DMS 273 (cell line): ENCODE measurements around the gene TP63.
A peak's percentile ranks its signal among the peaks of the same experiment; 100 is the strongest.
"Not testable (repeated sequence)": the region's sequence is repeated elsewhere in the genome, so short reads cannot be mapped to it uniquely, and the experiment has no call there.

Experiments
- DNase-seq: peaks from one replicate; lab custom pipeline; 2025; ENCODE audit not compliant: unreplicated experiment; lab: John Stamatoyannopoulos, UW

TP63 gene

GRCh38 chr3:189631373-189631408 is at the start of gene TP63:
Gene TP63 (plus strand): TSS chr3:189631389. CDS start chr3:189631516, 127 bp downstream.
- DNase-seq: no peak

GRCh38 chr3:189582179-189582578 is 49.0 kb upstream of the TP63 start:
- no peak for DNase-seq

- DNase-seq: no peak
These were observed 46.5 kb upstream of the TP63 start for GRCh38 chr3:189584645-189585044.

- no peak for DNase-seq
These were observed 44.1 kb upstream of the TP63 start for GRCh38 chr3:189586941-189587663.

GRCh38 chr3:189587664-189588040 is 43.5 kb upstream of the TP63 start:
- no peak for DNase-seq

GRCh38 chr3:189588070-189588469 is 43.1 kb upstream of the TP63 start:
- no peak for DNase-seq

GRCh38 chr3:189588475-189589178 is 42.6 kb upstream of the TP63 start:
- DNase-seq: no peak

- no peak for DNase-seq
These were observed 42.0 kb upstream of the TP63 start for GRCh38 chr3:189589179-189589569.

- no peak for DNase-seq
These were observed 41.0 kb upstream of the TP63 start for GRCh38 chr3:189590223-189590622.

- DNase-seq: no peak
These were observed 37.6 kb upstream of the TP63 start for GRCh38 chr3:189593581-189593980.

GRCh38 chr3:189596078-189596979 is 34.9 kb upstream of the TP63 start:
- not testable (repeated sequence) for DNase-seq

- no peak for DNase-seq
These were observed 33.3 kb upstream of the TP63 start for GRCh38 chr3:189597918-189598317.

GRCh38 chr3:189598530-189599225 is 32.5 kb upstream of the TP63 start:
- no peak for DNase-seq

GRCh38 chr3:189602471-189602870 is 28.7 kb upstream of the TP63 start:
- peak; percentile 17 for DNase-seq

GRCh38 chr3:189605717-189606116 is 25.5 kb upstream of the TP63 start:
- DNase-seq: no peak

- no peak for DNase-seq
These were observed 24.4 kb upstream of the TP63 start for GRCh38 chr3:189606774-189607173.

GRCh38 chr3:189612641-189613040 is 18.5 kb upstream of the TP63 start:
- not testable (repeated sequence) for DNase-seq

- DNase-seq: no peak
These were observed 18.1 kb upstream of the TP63 start for GRCh38 chr3:189613122-189613521.

- DNase-seq: no peak
These were observed 9.1 kb upstream of the TP63 start for GRCh38 chr3:189621948-189622603.

- DNase-seq: no peak
These were observed 8.6 kb upstream of the TP63 start for GRCh38 chr3:189622629-189623028.

- DNase-seq: no peak
These were observed 7.1 kb upstream of the TP63 start for GRCh38 chr3:189624130-189624529.
